Measurements from ENCODE around the gene GRIK3.

DNA sequence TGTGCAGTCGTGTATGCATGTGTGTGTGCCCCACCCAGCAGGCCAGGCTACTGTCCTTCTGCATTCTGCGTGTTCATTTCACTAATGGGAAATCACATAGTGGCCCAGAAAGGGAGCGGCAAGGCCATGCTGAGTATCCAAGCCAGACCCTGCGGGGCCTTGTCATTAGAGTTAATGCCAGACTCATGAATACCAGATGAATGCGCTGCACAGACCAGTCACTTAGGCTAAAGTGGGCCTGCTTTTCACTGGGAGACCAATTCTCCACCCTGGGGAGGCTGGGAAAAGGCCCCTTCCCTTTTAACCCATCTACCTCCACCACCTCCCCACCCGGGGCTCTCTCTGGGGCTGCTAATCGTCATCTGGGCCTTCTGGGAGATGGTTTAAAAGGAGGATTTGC is 17.0 kb upstream of the GRIK3 start:
- TF ChIP-seq POLR2A (IDR thresholded peaks at IDR 0.05; ENCODE audit: low read length) (no peak), GATA1 (IDR thresholded peaks at IDR 0.05; ENCODE audit: low read depth, low read length) (no peak)
